ENCODE results near the gene AKR1C2. TPM values are rescaled to one million over a fixed set of nuclear protein-coding genes. Genes with fewer than 3 reads are reported as not detected.
"Not testable (repeated sequence)": the region's sequence is repeated elsewhere in the genome, so short reads cannot be mapped to it uniquely, and the experiment has no call there.

The AKR1C2 gene
- total and polyA plus RNA-seq, 2 experiments from 2014 or later, result 51.0 to 51.7 TPM

DNA sequence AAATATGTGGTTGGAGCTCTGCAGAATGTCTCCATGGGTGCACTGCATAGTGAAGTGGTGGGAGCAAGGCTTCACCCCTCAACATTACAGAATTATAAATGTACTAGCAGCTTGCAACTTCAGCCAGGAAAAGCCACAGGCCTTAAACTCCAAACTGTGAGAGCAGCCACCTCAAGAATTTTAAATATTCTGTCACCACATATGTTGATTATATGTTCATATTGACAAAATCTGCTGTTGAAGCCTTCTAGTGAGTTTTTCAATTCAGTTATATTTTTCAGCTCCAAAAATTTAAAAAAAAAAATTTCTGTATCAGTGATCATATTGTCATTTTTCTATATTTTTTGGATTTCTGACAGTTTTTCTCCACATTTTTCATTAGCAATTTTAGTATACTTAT lies 30.9 kb upstream of the AKR1C2 start:
- Histone ChIP-seq H3K9me3 (ENCODE audit: low read depth) (no peaks in the 10 kb centered on the region), H2AFZ (no peak overlapping the region), H3K27me3 (no peaks in the 10 kb centered on the region), H4K20me1 (ENCODE audit: insufficient read depth, poor library complexity, severe bottlenecking) (no peaks in the 10 kb centered on the region), H3K9me2 (replicated peaks; ENCODE audit: insufficient read depth) (no peaks in the 10 kb centered on the region), H3K36me3 (replicated peaks; ENCODE audit: insufficient read depth, low read depth) (no peaks in the 10 kb centered on the region), H3K4me1 (ENCODE audit: insufficient read depth) (no peaks in the 10 kb centered on the region), H3K27ac (no peak overlapping the region), H3K79me2 (no peaks in the 10 kb centered on the region), H3K4me3 (no peak overlapping the region), H3K4me2 (no peak overlapping the region)
- TF ChIP-seq, protein P1, sequence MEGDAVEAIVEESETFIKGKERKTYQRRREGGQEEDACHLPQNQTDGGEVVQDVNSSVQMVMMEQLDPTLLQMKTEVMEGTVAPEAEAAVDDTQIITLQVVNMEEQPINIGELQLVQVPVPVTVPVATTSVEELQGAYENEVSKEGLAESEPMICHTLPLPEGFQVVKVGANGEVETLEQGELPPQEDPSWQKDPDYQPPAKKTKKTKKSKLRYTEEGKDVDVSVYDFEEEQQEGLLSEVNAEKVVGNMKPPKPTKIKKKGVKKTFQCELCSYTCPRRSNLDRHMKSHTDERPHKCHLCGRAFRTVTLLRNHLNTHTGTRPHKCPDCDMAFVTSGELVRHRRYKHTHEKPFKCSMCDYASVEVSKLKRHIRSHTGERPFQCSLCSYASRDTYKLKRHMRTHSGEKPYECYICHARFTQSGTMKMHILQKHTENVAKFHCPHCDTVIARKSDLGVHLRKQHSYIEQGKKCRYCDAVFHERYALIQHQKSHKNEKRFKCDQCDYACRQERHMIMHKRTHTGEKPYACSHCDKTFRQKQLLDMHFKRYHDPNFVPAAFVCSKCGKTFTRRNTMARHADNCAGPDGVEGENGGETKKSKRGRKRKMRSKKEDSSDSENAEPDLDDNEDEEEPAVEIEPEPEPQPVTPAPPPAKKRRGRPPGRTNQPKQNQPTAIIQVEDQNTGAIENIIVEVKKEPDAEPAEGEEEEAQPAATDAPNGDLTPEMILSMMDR (IDR thresholded peaks at IDR 0.05; ENCODE audit: poor library complexity), result no peak
- no peak for TF ChIP-seq EZH2 (IDR thresholded peaks at IDR 0.05; ENCODE audit: borderline replicate concordance)
- no peak for TF ChIP-seq EZH2phosphoT487 (IDR thresholded peaks at IDR 0.05; ENCODE audit: low read depth, severe bottlenecking, unreplicated experiment)
- DNase-seq (ENCODE audit: low spot score), result no peak

DNA sequence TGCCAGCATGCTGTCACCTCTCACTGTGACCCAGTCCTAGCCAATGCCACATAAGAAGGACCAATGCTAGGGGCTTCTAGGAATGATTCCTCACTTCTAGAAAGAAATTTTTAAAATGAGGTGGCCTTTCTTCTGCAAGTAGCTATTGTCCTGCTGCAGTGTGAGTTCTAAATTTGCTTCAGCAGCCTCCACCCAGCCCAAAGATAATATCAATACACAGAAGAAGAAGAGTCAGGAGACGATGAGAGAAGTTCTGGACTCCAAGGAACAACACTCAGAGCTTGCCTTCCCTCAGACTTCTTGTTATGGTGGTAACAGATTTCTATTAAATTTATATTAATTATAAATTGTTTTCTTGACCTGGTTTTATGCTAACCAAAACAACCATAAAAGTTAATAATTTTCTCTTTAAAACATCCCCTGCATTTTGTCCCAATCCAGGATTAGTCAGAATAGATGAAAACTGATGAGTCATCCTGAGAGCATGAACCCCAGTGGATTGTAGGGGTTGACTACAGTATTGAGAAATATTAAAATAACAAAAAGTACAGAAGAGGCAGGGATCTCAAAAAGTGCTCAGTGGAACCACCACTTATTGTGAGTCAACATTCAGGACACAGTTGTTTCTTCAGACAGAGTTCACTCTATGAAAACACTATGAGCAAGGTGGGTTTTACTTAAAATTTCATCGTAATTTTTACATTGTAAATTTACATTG lies 29.6 kb upstream of the AKR1C2 start:
- Histone ChIP-seq H3K4me2 (no peak overlapping the region), H3K36me3 (replicated peaks; ENCODE audit: insufficient read depth, low read depth) (no peaks in the 10 kb centered on the region), H2AFZ (no peak overlapping the region), H3K4me3 (no peak overlapping the region), H3K9me2 (replicated peaks; ENCODE audit: insufficient read depth) (no peaks in the 10 kb centered on the region), H3K9me3 (ENCODE audit: low read depth) (no peaks in the 10 kb centered on the region), H3K27ac (no peak overlapping the region), H3K79me2 (no peaks in the 10 kb centered on the region), H3K4me1 (ENCODE audit: insufficient read depth) (no peaks in the 10 kb centered on the region), H3K27me3 (no peaks in the 10 kb centered on the region), H4K20me1 (ENCODE audit: insufficient read depth, poor library complexity, severe bottlenecking) (no peaks in the 10 kb centered on the region)
- WGBS (ENCODE audit: low lambda C conversion rate, missing lambda C conversion rate), result 65% methylated on average over 2 of the region's 2 CpGs
- no peak for DNase-seq (ENCODE audit: low spot score)
- TF ChIP-seq, protein P1 (IDR thresholded peaks at IDR 0.05; ENCODE audit: poor library complexity), result no peak
- TF ChIP-seq EZH2 (IDR thresholded peaks at IDR 0.05; ENCODE audit: borderline replicate concordance), result no peak
- TF ChIP-seq EZH2phosphoT487 (IDR thresholded peaks at IDR 0.05; ENCODE audit: low read depth, severe bottlenecking, unreplicated experiment), result no peak

DNA sequence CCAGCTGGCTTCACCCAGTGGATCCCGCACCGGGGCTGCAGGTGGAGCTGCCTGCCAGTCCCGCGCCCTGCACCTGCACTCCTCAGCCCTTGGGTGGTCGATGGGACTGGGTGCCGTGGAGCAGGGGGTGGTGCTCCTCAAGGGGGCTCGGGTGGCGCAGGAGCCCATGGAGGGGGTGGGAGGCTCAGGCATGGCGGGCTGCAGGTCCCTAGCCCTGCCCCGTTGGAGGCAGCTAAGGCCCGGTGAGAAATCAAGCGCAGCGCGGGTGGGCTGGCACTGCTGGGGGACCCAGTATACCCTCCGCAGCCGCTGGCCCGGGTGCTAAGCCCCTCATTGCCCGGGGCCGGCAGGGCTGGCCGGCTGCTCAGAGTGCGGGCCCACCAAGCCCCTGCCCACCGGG lies 28.8 kb upstream of the AKR1C2 start:
- not testable (repeated sequence) for H3K27me3 ChIP-seq; H3K9me3 ChIP-seq (ENCODE audit: low read depth); H3K27ac ChIP-seq

DNA sequence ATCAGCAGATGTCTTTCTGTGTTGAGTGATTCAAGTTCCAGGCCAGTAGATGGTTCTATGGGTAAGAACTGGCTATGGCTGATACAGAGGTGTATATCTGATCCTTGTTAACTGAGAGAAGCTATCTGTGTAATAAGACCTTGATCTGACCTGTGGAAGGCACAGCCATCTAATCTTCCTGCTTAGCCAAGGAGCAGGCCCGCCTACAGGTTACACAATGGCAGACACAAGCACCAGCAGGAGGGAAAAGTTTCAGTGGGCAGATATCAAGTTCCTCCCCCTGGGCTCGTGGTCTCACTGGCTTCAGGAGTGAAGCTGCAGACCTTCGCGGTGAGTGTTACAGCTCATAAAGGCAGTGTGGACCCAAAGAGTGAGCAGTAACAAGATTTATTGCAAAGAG lies 27.9 kb upstream of the AKR1C2 start:
- H2AFZ ChIP-seq; H3K4me3 ChIP-seq; H3K36me3 ChIP-seq (replicated peaks; ENCODE audit: insufficient read depth, low read depth); H3K9me3 ChIP-seq (ENCODE audit: low read depth); H3K27me3 ChIP-seq; H3K9me2 ChIP-seq (replicated peaks; ENCODE audit: insufficient read depth); H3K79me2 ChIP-seq; H3K4me2 ChIP-seq; H3K27ac ChIP-seq; H4K20me1 ChIP-seq (ENCODE audit: insufficient read depth, poor library complexity, severe bottlenecking); H3K4me1 ChIP-seq (ENCODE audit: insufficient read depth); DNase-seq (ENCODE audit: low spot score): not testable (repeated sequence)
- 87% methylated on average over 4 of the region's 4 CpGs for WGBS (ENCODE audit: low lambda C conversion rate, missing lambda C conversion rate)

More for the DNA sequence above, 28.8 kb upstream of the AKR1C2 start:
- not testable (repeated sequence) for H3K4me1 ChIP-seq (ENCODE audit: insufficient read depth); H2AFZ ChIP-seq; H3K9me2 ChIP-seq (replicated peaks; ENCODE audit: insufficient read depth); H4K20me1 ChIP-seq (ENCODE audit: insufficient read depth, poor library complexity, severe bottlenecking); H3K36me3 ChIP-seq (replicated peaks; ENCODE audit: insufficient read depth, low read depth); H3K4me2 ChIP-seq; H3K4me3 ChIP-seq; DNase-seq (ENCODE audit: low spot score); H3K79me2 ChIP-seq
- WGBS (ENCODE audit: low lambda C conversion rate, missing lambda C conversion rate), result 94% methylated on average over 10 of the region's 22 CpGs
